Endodermal cell (in vitro differentiated cells): ENCODE results near the gene CDC20B. TPM values are rescaled to one million over a fixed set of nuclear protein-coding genes. Genes with fewer than 3 reads are reported as not detected.

Source experiments
- DNase-seq: peaks from one replicate; pipeline ENCODE4 v3.0.0-alpha.2; 2017
- H3K27ac ChIP-seq: 2 replicates; pipeline ENCODE4 v1.5.1; 2013; ENCODE audit warnings: mild to moderate bottlenecking, low read depth, low read length, moderate library complexity
- H3K27me3 ChIP-seq: 2 replicates; pipeline ENCODE4 v1.6.1; 2013; ENCODE audit warnings: mild to moderate bottlenecking, low read length, moderate library complexity; ENCODE audit not compliant: insufficient read depth, control insufficient read depth, poor library complexity, severe bottlenecking
- H3K36me3 ChIP-seq: 2 replicates; pipeline ENCODE4 v1.7.0; 2013; ENCODE audit warnings: mild to moderate bottlenecking, low read length, moderate library complexity; ENCODE audit not compliant: control insufficient read depth, insufficient read depth
- H3K4me1 ChIP-seq: one replicate; pipeline ENCODE4 v1.7.0; 2013; ENCODE audit warnings: low read length; ENCODE audit not compliant: control insufficient read depth, insufficient read depth
- H3K4me3 ChIP-seq: 2 replicates; pipeline ENCODE4 v1.5.1; 2013; ENCODE audit warnings: mild to moderate bottlenecking, low read length, moderate library complexity
- H3K9ac ChIP-seq: 2 replicates; pipeline ENCODE4 v1.6.1; 2013; ENCODE audit warnings: mild to moderate bottlenecking, low read length, moderate library complexity; ENCODE audit not compliant: poor library complexity, severe bottlenecking; ENCODE audit errors: extremely low read depth
- H3K9me3 ChIP-seq: 2 replicates; pipeline ENCODE4 v1.6.1; 2013; ENCODE audit warnings: mild to moderate bottlenecking, low read length, moderate library complexity; ENCODE audit not compliant: control insufficient read depth
- H3K27ac Mint-ChIP-seq: 2 replicates; pipeline ENCODE4 v1.8.0; 2020; ENCODE audit warnings: mixed read lengths
- H3K27me3 Mint-ChIP-seq: 2 replicates; pipeline ENCODE4 v1.8.0; 2021; ENCODE audit warnings: mild to moderate bottlenecking, mixed read lengths; ENCODE audit not compliant: insufficient read depth
- H3K36me3 Mint-ChIP-seq: 2 replicates; pipeline ENCODE4 v1.8.0; 2020; ENCODE audit warnings: low read depth, mixed read lengths
- H3K4me1 Mint-ChIP-seq: 2 replicates; pipeline ENCODE4 v1.8.0; 2020; ENCODE audit warnings: mixed read lengths
- H3K4me3 Mint-ChIP-seq: 2 replicates; pipeline ENCODE4 v1.8.0; 2020; ENCODE audit warnings: mild to moderate bottlenecking, moderate library complexity, mixed read lengths
- H3K9me3 Mint-ChIP-seq: 2 replicates; pipeline ENCODE4 v1.8.0; 2020; ENCODE audit warnings: mild to moderate bottlenecking, mixed read lengths
- CTCF ChIP-seq: fragments of 200-600 bp; sonication (generic); conservative IDR thresholded peaks from 2 replicates; pipeline ENCODE4 v1.5.0; 2021; ENCODE audit warnings: antibody characterized with exemption, mild to moderate bottlenecking
- WGBS, 2 experiments: methylation state at CpG; one replicate each; pipeline versions ENCODE4 v1.1.5 to v1.1.7; 2013; ENCODE audit warnings: missing lambda C conversion rate in 2 of 2, mixed read lengths in 1 of 2; ENCODE audit not compliant: insufficient coverage in 1 of 2, insufficient read length in 1 of 2; 5-methylcytosine and 5-hydroxymethylcytosine counted together
- total RNA-seq, 2 donors: library from RNA; stranded (reverse); fragmentation: NEBNext Ultra II Directional in 1 of 2; extraction: Animal tissue kit (Norgen Biotek cat#: 25700) in 1 of 2; gene quantifications; 2 replicates in 1 of 2; 3 replicates in 1 of 2; pipeline ENCODE4 v1.2.1, GENCODE V29; 2021

Gene CDC20B
- total RNA-seq, 2 donors from 2014 or later: 0.13 to 0.20 TPM

GRCh38 chr5:55081541-55081940, 91.4 kb downstream of the CDC20B start:
- H3K27me3 ChIP-seq: no peaks in the 10 kb centered on the region
- Mint-ChIP-seq H3K36me3 (peaks cover 33% of the 10 kb centered on the region), H3K4me3 (no peak overlapping the region), H3K27me3 (peaks cover 10% of the 10 kb centered on the region), H3K27ac (no peak overlapping the region), H3K9me3 (peaks cover 82% of the 10 kb centered on the region), H3K4me1 (peaks cover 13% of the 10 kb centered on the region)
- no peak overlapping the region for H3K27ac ChIP-seq
- DNase-seq: no peak
- TF ChIP-seq CTCF: no peak
- H3K36me3 ChIP-seq: no peaks in the 10 kb centered on the region
- H3K4me3 ChIP-seq: peak overlapping the region; percentile 63
- H3K9me3 ChIP-seq: peaks cover 45% of the 10 kb centered on the region
- H3K9ac ChIP-seq: no peak overlapping the region
- no peaks in the 10 kb centered on the region for H3K4me1 ChIP-seq

- TF ChIP-seq CTCF: no peak
- no peak overlapping the region for H3K9ac ChIP-seq
- Mint-ChIP-seq H3K9me3 (peaks cover 12% of the 10 kb centered on the region), H3K27ac (no peak overlapping the region), H3K4me3 (no peak overlapping the region), H3K27me3 (peaks cover 6% of the 10 kb centered on the region), H3K4me1 (peaks cover 2% of the 10 kb centered on the region), H3K36me3 (no peaks in the 10 kb centered on the region)
- no peak for DNase-seq
- no peaks in the 10 kb centered on the region for H3K36me3 ChIP-seq
- no peaks in the 10 kb centered on the region for H3K9me3 ChIP-seq
- 81 to 92% methylated on average over 2 to 3 of the region's 3 CpGs for WGBS, 2 experiments
- H3K4me3 ChIP-seq: no peak overlapping the region
- H3K27ac ChIP-seq: no peak overlapping the region
- no peaks in the 10 kb centered on the region for H3K4me1 ChIP-seq
- no peaks in the 10 kb centered on the region for H3K27me3 ChIP-seq
Observed at GRCh38 chr5:55073211-55073610, 99.8 kb downstream of the CDC20B start.

GRCh38 chr5:55072666-55073065, 100.3 kb downstream of the CDC20B start:
- no peak for TF ChIP-seq CTCF
- H3K27ac Mint-ChIP-seq: no peak overlapping the region

More at GRCh38 chr5:55072666-55073065, 100.3 kb downstream of the CDC20B start:
- no peak overlapping the region for H3K27ac ChIP-seq
- Mint-ChIP-seq H3K36me3 (no peaks in the 10 kb centered on the region), H3K4me1 (peaks cover 2% of the 10 kb centered on the region), H3K27me3 (peaks cover 2% of the 10 kb centered on the region), H3K9me3 (peaks cover 8% of the 10 kb centered on the region), H3K4me3 (no peak overlapping the region)
- DNase-seq: no peak
- no peaks in the 10 kb centered on the region for H3K4me1 ChIP-seq
- no peak overlapping the region for H3K4me3 ChIP-seq
- no peaks in the 10 kb centered on the region for H3K36me3 ChIP-seq
- no peaks in the 10 kb centered on the region for H3K9me3 ChIP-seq
- H3K27me3 ChIP-seq: no peaks in the 10 kb centered on the region
- 94 to 100% methylated on average over 2 of the region's 2 CpGs for WGBS, 2 experiments
- H3K9ac ChIP-seq: no peak overlapping the region
